HepG2 (cell line): ENCODE data around the gene SAMD10. TPM values are rescaled to one million over a fixed set of nuclear protein-coding genes. Genes with fewer than 3 reads are reported as not detected.

Source experiments
- ATF1 ChIP-seq: IDR thresholded peaks from 2 replicates; pipeline ENCODE4 v1.6.1; 2016; ENCODE audit warnings: mild to moderate bottlenecking, control low read depth
- GMEB2 ChIP-seq: IDR thresholded peaks from 2 replicates; pipeline ENCODE4 v1.6.1; 2016; ENCODE audit warnings: missing biosample characterization, missing genetic modification reagents, low read depth
- IRF9 ChIP-seq: sonication (generic); formaldehyde crosslinking; IDR thresholded peaks from 2 replicates; pipeline ENCODE4 v1.8.0; 2022; ENCODE audit warnings: missing genetic modification reagents, mild to moderate bottlenecking, borderline replicate concordance
- NFE2L1 ChIP-seq: sonication (generic); formaldehyde crosslinking; IDR thresholded peaks from 2 replicates; pipeline ENCODE4 v1.4.0; 2020; ENCODE audit warnings: missing genetic modification reagents, mild to moderate bottlenecking, borderline replicate concordance
- PLRG1 ChIP-seq: fragments of 450-650 bp; conservative IDR thresholded peaks from 2 replicates; pipeline ENCODE4 v1.6.1; 2016
- RFX3 ChIP-seq: IDR thresholded peaks from 2 replicates; pipeline ENCODE4 v1.6.1; 2016; ENCODE audit warnings: missing biosample characterization, missing genetic modification reagents
- SMAD1 ChIP-seq: sonication (generic); formaldehyde crosslinking; IDR thresholded peaks from 2 replicates; pipeline ENCODE4 v1.4.0; 2020; ENCODE audit warnings: missing genetic modification reagents, low read depth, mild to moderate bottlenecking, borderline replicate concordance
- SNAI1 ChIP-seq: sonication (generic); formaldehyde crosslinking; IDR thresholded peaks from 2 replicates; pipeline ENCODE4 v1.5.0; 2020; ENCODE audit warnings: mild to moderate bottlenecking, missing genetic modification reagents, borderline replicate concordance
- XRCC5 ChIP-seq: fragments of 200-400 bp; formaldehyde crosslinking; optimal IDR thresholded peaks from 2 replicates; pipeline ENCODE3; 2017; ENCODE audit warnings: mild to moderate bottlenecking, low read length
- ZNF317 ChIP-seq: sonication (generic); formaldehyde crosslinking; IDR thresholded peaks from 2 replicates; pipeline ENCODE4 v1.5.0; 2020; ENCODE audit warnings: mild to moderate bottlenecking, missing genetic modification reagents
- ZNF776 ChIP-seq: sonication (generic); formaldehyde crosslinking; IDR thresholded peaks from 2 replicates; pipeline ENCODE4 v1.4.0; 2020; ENCODE audit warnings: mild to moderate bottlenecking, missing genetic modification reagents
- ZNF878 ChIP-seq: sonication (generic); formaldehyde crosslinking; IDR thresholded peaks from 2 replicates; pipeline ENCODE4 v1.8.1; 2023; ENCODE audit warnings: mild to moderate bottlenecking, missing genetic modification reagents, moderate library complexity
- polyA plus RNA-seq, 8 experiments: library from polyadenylated mRNA; depleted of rRNA in 3 of 8; stranded (reverse) in 7 of 8; unstranded in 1 of 8; fragments of >200 nt; fragmentation: Illumina TruSeq in 4 of 8; extraction: Trizol in 4 of 8; gene quantifications; 2 replicates each; pipeline versions ENCODE4 v1.2.1 to v1.2.3, GENCODE V29; 2011 to 2016; ENCODE audit warnings: low read depth in 4 of 8, missing spikeins in 1 of 8, mixed read lengths in 1 of 8; ENCODE audit not compliant: insufficient read depth in 1 of 8
- total RNA-seq, 5 experiments: library from RNA; depleted of rRNA; stranded (reverse); fragments of >200 nt; fragmentation: Illumina TruSeq; extraction: Trizol; gene quantifications; 2 replicates each; pipeline ENCODE4 v1.2.3, GENCODE V29; 2016; ENCODE audit warnings: low read depth in 1 of 5
- TF ChIP-seq, protein P1 (sequence below): sonication (generic); formaldehyde crosslinking; IDR thresholded peaks from 2 replicates; pipeline ENCODE4 v1.4.0; 2020; ENCODE audit warnings: missing genetic modification reagents, borderline replicate concordance
- TF ChIP-seq, protein P2 (sequence below): sonication (generic); formaldehyde crosslinking; IDR thresholded peaks from 2 replicates; pipeline ENCODE4 v1.4.0; 2020; ENCODE audit warnings: mild to moderate bottlenecking, missing genetic modification reagents
- TF ChIP-seq, protein P3 (sequence below): sonication (generic); formaldehyde crosslinking; IDR thresholded peaks from 2 replicates; pipeline ENCODE4 v1.9.0; 2021; ENCODE audit warnings: missing genetic modification reagents, mild to moderate bottlenecking, borderline replicate concordance
- TF ChIP-seq, protein P4 (sequence below): sonication (generic); formaldehyde crosslinking; IDR thresholded peaks from 2 replicates; pipeline ENCODE4 v1.4.0; 2020; ENCODE audit warnings: missing genetic modification reagents

The SAMD10 gene
- total and polyA plus RNA-seq, 2 of the 13 experiments (the other 11 are each of a cell fraction or from before 2014, with no cell fraction given): 6.1 to 11.0 TPM

- TF ChIP-seq, protein P1, sequence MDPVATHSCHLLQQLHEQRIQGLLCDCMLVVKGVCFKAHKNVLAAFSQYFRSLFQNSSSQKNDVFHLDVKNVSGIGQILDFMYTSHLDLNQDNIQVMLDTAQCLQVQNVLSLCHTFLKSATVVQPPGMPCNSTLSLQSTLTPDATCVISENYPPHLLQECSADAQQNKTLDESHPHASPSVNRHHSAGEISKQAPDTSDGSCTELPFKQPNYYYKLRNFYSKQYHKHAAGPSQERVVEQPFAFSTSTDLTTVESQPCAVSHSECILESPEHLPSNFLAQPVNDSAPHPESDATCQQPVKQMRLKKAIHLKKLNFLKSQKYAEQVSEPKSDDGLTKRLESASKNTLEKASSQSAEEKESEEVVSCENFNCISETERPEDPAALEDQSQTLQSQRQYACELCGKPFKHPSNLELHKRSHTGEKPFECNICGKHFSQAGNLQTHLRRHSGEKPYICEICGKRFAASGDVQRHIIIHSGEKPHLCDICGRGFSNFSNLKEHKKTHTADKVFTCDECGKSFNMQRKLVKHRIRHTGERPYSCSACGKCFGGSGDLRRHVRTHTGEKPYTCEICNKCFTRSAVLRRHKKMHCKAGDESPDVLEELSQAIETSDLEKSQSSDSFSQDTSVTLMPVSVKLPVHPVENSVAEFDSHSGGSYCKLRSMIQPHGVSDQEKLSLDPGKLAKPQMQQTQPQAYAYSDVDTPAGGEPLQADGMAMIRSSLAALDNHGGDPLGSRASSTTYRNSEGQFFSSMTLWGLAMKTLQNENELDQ: no peak
- no peak for TF ChIP-seq SMAD1
- TF ChIP-seq, protein P2, sequence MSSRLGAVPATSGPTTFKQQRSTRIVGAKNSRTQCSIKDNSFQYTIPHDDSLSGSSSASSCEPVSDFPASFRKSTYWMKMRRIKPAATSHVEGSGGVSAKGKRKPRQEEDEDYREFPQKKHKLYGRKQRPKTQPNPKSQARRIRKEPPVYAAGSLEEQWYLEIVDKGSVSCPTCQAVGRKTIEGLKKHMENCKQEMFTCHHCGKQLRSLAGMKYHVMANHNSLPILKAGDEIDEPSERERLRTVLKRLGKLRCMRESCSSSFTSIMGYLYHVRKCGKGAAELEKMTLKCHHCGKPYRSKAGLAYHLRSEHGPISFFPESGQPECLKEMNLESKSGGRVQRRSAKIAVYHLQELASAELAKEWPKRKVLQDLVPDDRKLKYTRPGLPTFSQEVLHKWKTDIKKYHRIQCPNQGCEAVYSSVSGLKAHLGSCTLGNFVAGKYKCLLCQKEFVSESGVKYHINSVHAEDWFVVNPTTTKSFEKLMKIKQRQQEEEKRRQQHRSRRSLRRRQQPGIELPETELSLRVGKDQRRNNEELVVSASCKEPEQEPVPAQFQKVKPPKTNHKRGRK (CRISPR knock-in tag): no peak
- TF ChIP-seq SNAI1 (CRISPR knock-in tag): no peak
- no peak; the same call in 1 of the 2 replicates for TF ChIP-seq ZNF776
- no peak for TF ChIP-seq ZNF878 (CRISPR knock-in tag)
- no peak for TF ChIP-seq RFX3
- peak; percentile 77; the same call in 1 of the 2 replicates for TF ChIP-seq IRF9
- no peak for TF ChIP-seq NFE2L1 (CRISPR knock-in tag)
- no peak for TF ChIP-seq ZNF317 (CRISPR knock-in tag)
- TF ChIP-seq, protein P3, sequence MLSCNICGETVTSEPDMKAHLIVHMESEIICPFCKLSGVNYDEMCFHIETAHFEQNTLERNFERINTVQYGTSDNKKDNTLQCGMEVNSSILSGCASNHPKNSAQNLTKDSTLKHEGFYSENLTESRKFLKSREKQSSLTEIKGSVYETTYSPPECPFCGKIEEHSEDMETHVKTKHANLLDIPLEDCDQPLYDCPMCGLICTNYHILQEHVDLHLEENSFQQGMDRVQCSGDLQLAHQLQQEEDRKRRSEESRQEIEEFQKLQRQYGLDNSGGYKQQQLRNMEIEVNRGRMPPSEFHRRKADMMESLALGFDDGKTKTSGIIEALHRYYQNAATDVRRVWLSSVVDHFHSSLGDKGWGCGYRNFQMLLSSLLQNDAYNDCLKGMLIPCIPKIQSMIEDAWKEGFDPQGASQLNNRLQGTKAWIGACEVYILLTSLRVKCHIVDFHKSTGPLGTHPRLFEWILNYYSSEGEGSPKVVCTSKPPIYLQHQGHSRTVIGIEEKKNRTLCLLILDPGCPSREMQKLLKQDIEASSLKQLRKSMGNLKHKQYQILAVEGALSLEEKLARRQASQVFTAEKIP (CRISPR knock-in tag): no peak
- TF ChIP-seq, protein P4, sequence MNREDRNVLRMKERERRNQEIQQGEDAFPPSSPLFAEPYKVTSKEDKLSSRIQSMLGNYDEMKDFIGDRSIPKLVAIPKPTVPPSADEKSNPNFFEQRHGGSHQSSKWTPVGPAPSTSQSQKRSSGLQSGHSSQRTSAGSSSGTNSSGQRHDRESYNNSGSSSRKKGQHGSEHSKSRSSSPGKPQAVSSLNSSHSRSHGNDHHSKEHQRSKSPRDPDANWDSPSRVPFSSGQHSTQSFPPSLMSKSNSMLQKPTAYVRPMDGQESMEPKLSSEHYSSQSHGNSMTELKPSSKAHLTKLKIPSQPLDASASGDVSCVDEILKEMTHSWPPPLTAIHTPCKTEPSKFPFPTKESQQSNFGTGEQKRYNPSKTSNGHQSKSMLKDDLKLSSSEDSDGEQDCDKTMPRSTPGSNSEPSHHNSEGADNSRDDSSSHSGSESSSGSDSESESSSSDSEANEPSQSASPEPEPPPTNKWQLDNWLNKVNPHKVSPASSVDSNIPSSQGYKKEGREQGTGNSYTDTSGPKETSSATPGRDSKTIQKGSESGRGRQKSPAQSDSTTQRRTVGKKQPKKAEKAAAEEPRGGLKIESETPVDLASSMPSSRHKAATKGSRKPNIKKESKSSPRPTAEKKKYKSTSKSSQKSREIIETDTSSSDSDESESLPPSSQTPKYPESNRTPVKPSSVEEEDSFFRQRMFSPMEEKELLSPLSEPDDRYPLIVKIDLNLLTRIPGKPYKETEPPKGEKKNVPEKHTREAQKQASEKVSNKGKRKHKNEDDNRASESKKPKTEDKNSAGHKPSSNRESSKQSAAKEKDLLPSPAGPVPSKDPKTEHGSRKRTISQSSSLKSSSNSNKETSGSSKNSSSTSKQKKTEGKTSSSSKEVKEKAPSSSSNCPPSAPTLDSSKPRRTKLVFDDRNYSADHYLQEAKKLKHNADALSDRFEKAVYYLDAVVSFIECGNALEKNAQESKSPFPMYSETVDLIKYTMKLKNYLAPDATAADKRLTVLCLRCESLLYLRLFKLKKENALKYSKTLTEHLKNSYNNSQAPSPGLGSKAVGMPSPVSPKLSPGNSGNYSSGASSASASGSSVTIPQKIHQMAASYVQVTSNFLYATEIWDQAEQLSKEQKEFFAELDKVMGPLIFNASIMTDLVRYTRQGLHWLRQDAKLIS (CRISPR knock-in tag): no peak
- TF ChIP-seq GMEB2: no peak
- TF ChIP-seq PLRG1: no peak
- TF ChIP-seq XRCC5: peak; percentile 38
- TF ChIP-seq ATF1 (CRISPR knock-in tag): no peak
Observed at GRCh38 chr20:63972312-63973159, 6.9 kb downstream of the SAMD10 start (continued).
